H1 (cell line): ENCODE results near the gene PATJ. TPM values are rescaled to one million over a fixed set of nuclear protein-coding genes. Genes with fewer than 3 reads are reported as not detected.

ENCODE experiments used
- CTCF ChIA-PET: fragments of 300-600 bp; sonication (Branson Sonifier 250); formaldehyde crosslinking; loops from one replicate; lab custom pipeline; 2021; ENCODE audit not compliant: partially characterized antibody; lab: Charles Lee
- POLR2A ChIA-PET: fragments of 300-600 bp; sonication (Branson Sonifier 250); formaldehyde crosslinking; loops from one replicate; lab custom pipeline; 2021; ENCODE audit warnings: inconsistent platforms; ENCODE audit not compliant: partially characterized antibody; lab: Charles Lee
- DNase-seq, 2 experiments: peaks; one replicate each; pipeline versions ENCODE4 v3.0.0 to v3.0.0-alpha.2; 2010 to 2022; ENCODE audit warnings: low spot score in 2 of 2, low read depth in 1 of 2, mixed read lengths in 1 of 2
- FAIRE-seq: peaks from 2 replicates; lab custom pipeline; 2011; peaks lifted over from hg19 to GRCh38; lab: Jason Lieb, UNC
- H2AFZ ChIP-seq: 2 replicates; pipeline ENCODE4 v1.8.1; 2012; ENCODE audit warnings: low read length, inconsistent platforms
- H2AK5ac ChIP-seq: 2 replicates; pipeline ENCODE4 v1.6.1; 2013; ENCODE audit warnings: low read depth, low read length
- H2BK120ac ChIP-seq: replicated peaks from 2 replicates; pipeline ENCODE3; 2013; ENCODE audit warnings: low read depth, low read length, inconsistent platforms
- H2BK12ac ChIP-seq: 2 replicates; pipeline ENCODE4 v1.6.1; 2013; ENCODE audit warnings: low read depth, low read length
- H2BK15ac ChIP-seq: 2 replicates; pipeline ENCODE4 v1.6.1; 2013; ENCODE audit warnings: low read length
- H2BK20ac ChIP-seq: 2 replicates; pipeline ENCODE4 v1.6.1; 2013; ENCODE audit warnings: low read length
- H2BK5ac ChIP-seq: 2 replicates; pipeline ENCODE4 v1.6.1; 2013; ENCODE audit warnings: low read depth, low read length
- H3K14ac ChIP-seq: 2 replicates; pipeline ENCODE4 v1.6.1; 2013; ENCODE audit warnings: inconsistent platforms; ENCODE audit not compliant: insufficient read length
- H3K18ac ChIP-seq: 2 replicates; pipeline ENCODE4 v1.6.1; 2013; ENCODE audit warnings: low read length; ENCODE audit errors: extremely low read depth
- H3K23ac ChIP-seq: 2 replicates; pipeline ENCODE4 v1.6.1; 2013; ENCODE audit warnings: inconsistent platforms; ENCODE audit not compliant: insufficient read length
- H3K23me2 ChIP-seq: 2 replicates; pipeline ENCODE4 v1.6.1; 2013; ENCODE audit warnings: low read depth, low read length
- H3K27ac ChIP-seq: 2 replicates; pipeline ENCODE4 v1.6.1; 2011; ENCODE audit warnings: low read depth, low read length, inconsistent platforms
- H3K27me3 ChIP-seq, 4 experiments: replicated peaks in 1 of 4; 1 replicate in 1 of 4; 2 replicates in 3 of 4; pipeline versions ENCODE4 v1.6.1 to v1.8.1; 2011 to 2013; ENCODE audit warnings: low read length in 3 of 4, mild to moderate bottlenecking in 3 of 4, inconsistent platforms in 2 of 4, mixed read lengths in 2 of 4, moderate library complexity in 1 of 4; ENCODE audit not compliant: control insufficient read depth in 3 of 4, insufficient read depth in 3 of 4; ENCODE audit errors: extremely low read depth in 1 of 4
- H3K36me3 ChIP-seq, 4 experiments: 2 replicates each; pipeline versions ENCODE4 v1.6.1 to v1.8.1; 2011 to 2013; ENCODE audit warnings: mild to moderate bottlenecking in 4 of 4, low read length in 3 of 4, moderate library complexity in 2 of 4, control low read depth in 1 of 4, inconsistent platforms in 1 of 4; ENCODE audit not compliant: insufficient read depth in 4 of 4, control insufficient read depth in 2 of 4
- H3K4ac ChIP-seq: replicated peaks from 2 replicates; pipeline ENCODE3; 2013; ENCODE audit warnings: low read length, low read depth, mixed read lengths, inconsistent platforms; ENCODE audit not compliant: insufficient read length
- H3K4me1 ChIP-seq, 4 experiments: replicated peaks in 1 of 4; 1 replicate in 1 of 4; 2 replicates in 3 of 4; pipeline versions ENCODE4 v1.6.1 to v1.8.1; 2011 to 2013; ENCODE audit warnings: low read length in 3 of 4, inconsistent platforms in 2 of 4, mixed read lengths in 1 of 4; ENCODE audit not compliant: insufficient read depth in 4 of 4, control insufficient read depth in 3 of 4
- H3K4me2 ChIP-seq, 2 experiments: 2 replicates each; pipeline versions ENCODE4 v1.6.1 to v1.8.1; 2011 to 2013; ENCODE audit warnings: low read depth in 2 of 2, low read length in 2 of 2, control low read depth in 1 of 2, inconsistent platforms in 1 of 2, mild to moderate bottlenecking in 1 of 2; ENCODE audit not compliant: insufficient read depth in 1 of 2
- H3K4me3 ChIP-seq, 4 experiments: fragments of 200-600, 300-600 bp in 1 of 4; sonication (generic), shearing (Covaris generic), sonication (Bioruptor Twin) in 1 of 4; 2 replicates each; pipeline versions ENCODE4 v1.5.1 to v1.8.1; 2011 to 2016; ENCODE audit warnings: low read length in 4 of 4, low read depth in 3 of 4, control low read depth in 2 of 4, inconsistent platforms in 2 of 4, mild to moderate bottlenecking in 2 of 4, mixed read lengths in 1 of 4, moderate library complexity in 1 of 4; ENCODE audit not compliant: insufficient read depth in 2 of 4; ENCODE audit errors: extremely low read depth in 1 of 4
- H3K56ac ChIP-seq: replicated peaks from 2 replicates; pipeline ENCODE3; 2013; ENCODE audit warnings: low read depth, mild to moderate bottlenecking, mixed read lengths, low read length, inconsistent platforms; ENCODE audit not compliant: insufficient read length
- H3K79me1 ChIP-seq: 2 replicates; pipeline ENCODE4 v1.6.1; 2013; ENCODE audit warnings: low read depth, low read length, control low read depth
- H3K79me2 ChIP-seq, 2 experiments: 2 replicates each; pipeline versions ENCODE4 v1.6.1 to v1.8.1; 2012 to 2013; ENCODE audit warnings: low read length in 2 of 2, mild to moderate bottlenecking in 2 of 2, inconsistent platforms in 1 of 2; ENCODE audit not compliant: insufficient read depth in 2 of 2, control insufficient read depth in 1 of 2
- H3K9ac ChIP-seq, 4 experiments: replicated peaks in 1 of 4; 1 replicate in 1 of 4; 2 replicates in 3 of 4; pipeline versions ENCODE4 v1.6.1 to v1.8.1; 2011 to 2013; ENCODE audit warnings: low read depth in 3 of 4, low read length in 3 of 4, control low read depth in 2 of 4, mild to moderate bottlenecking in 2 of 4, moderate library complexity in 2 of 4, inconsistent platforms in 1 of 4; ENCODE audit errors: extremely low read depth in 1 of 4
- H3K9me3 ChIP-seq, 2 experiments: 2 replicates each; pipeline versions ENCODE4 v1.6.1 to v1.8.1; 2012 to 2013; ENCODE audit warnings: mild to moderate bottlenecking in 2 of 2, moderate library complexity in 2 of 2, control low read depth in 1 of 2, inconsistent platforms in 1 of 2, low read depth in 1 of 2, low read length in 1 of 2, mixed read lengths in 1 of 2; ENCODE audit not compliant: insufficient read depth in 2 of 2
- H4K20me1 ChIP-seq, 2 experiments: replicated peaks in 1 of 2; 2 replicates each; pipeline versions ENCODE3 to v1.8.1; 2011 to 2013; ENCODE audit warnings: inconsistent platforms in 2 of 2, low read length in 2 of 2, mild to moderate bottlenecking in 1 of 2; ENCODE audit not compliant: insufficient read depth in 2 of 2, control insufficient read depth in 1 of 2
- H4K5ac ChIP-seq: 2 replicates; pipeline ENCODE4 v1.6.1; 2013; ENCODE audit warnings: low read length, low read depth, mixed read lengths, inconsistent platforms; ENCODE audit not compliant: insufficient read length
- H4K8ac ChIP-seq: 2 replicates; pipeline ENCODE4 v1.8.0; 2013; ENCODE audit warnings: mild to moderate bottlenecking, moderate library complexity, low read length, inconsistent platforms; ENCODE audit not compliant: insufficient read depth; ENCODE audit errors: extremely low read depth
- H4K91ac ChIP-seq: replicated peaks from 2 replicates; pipeline ENCODE3; 2013; ENCODE audit warnings: low read length, mixed read lengths, inconsistent platforms; ENCODE audit not compliant: insufficient read length
- BACH1 ChIP-seq: IDR thresholded peaks from 2 replicates; pipeline ENCODE4 v1.6.1; 2012; ENCODE audit warnings: low read length, improper control_type of control experiment
- CBX5 ChIP-seq: fragments of 300-800, 300-1000 bp; sonication (generic); IDR thresholded peaks from 2 replicates; pipeline ENCODE4 v1.7.1; 2016; ENCODE audit warnings: antibody characterized with exemption, low read length, low read depth
- CREB1 ChIP-seq: IDR thresholded peaks from 2 replicates; pipeline ENCODE4 v1.6.1; 2012; ENCODE audit warnings: inconsistent platforms
- EZH2 ChIP-seq: fragments of 200-600 bp; sonication (generic); IDR thresholded peaks from 2 replicates; pipeline ENCODE4 v1.7.1; 2012; ENCODE audit warnings: low read depth, mild to moderate bottlenecking, moderate library complexity, low read length, inconsistent platforms; ENCODE audit not compliant: severe bottlenecking
- GTF2F1 ChIP-seq: IDR thresholded peaks from 2 replicates; pipeline ENCODE4 v1.6.1; 2012; ENCODE audit warnings: low read depth, low read length, improper control_type of control experiment, borderline replicate concordance
- POLR2A ChIP-seq, 2 experiments: IDR thresholded peaks; 1 replicate in 1 of 2; 2 replicates in 1 of 2; pipeline ENCODE4 v1.6.1; 2011; ENCODE audit warnings: low read depth in 2 of 2, low read length in 2 of 2, mild to moderate bottlenecking in 2 of 2; ENCODE audit errors: control extremely low read depth in 1 of 2
- SUZ12 ChIP-seq: fragments of 200-600 bp; sonication (generic); IDR thresholded peaks from 2 replicates; pipeline ENCODE4 v1.6.1; 2012; ENCODE audit warnings: mild to moderate bottlenecking, inconsistent platforms, low read length, moderate library complexity, mixed read lengths
- WGBS, 2 experiments: shearing (Covaris generic) in 1 of 2; methylation state at CpG; one replicate each; pipeline versions ENCODE4 v1.1.6 to v1.1.7; 2013 to 2015; ENCODE audit warnings: low lambda C conversion rate in 2 of 2, mixed read lengths in 2 of 2, inconsistent platforms in 1 of 2, low coverage in 1 of 2, missing lambda C conversion rate in 1 of 2; ENCODE audit not compliant: insufficient replicate concordance in 2 of 2, insufficient coverage in 1 of 2, insufficient read length in 1 of 2; ENCODE audit errors: extremely low coverage in 1 of 2, missing lambda C conversion rate in 1 of 2; 5-methylcytosine and 5-hydroxymethylcytosine counted together
- polyA plus RNA-seq, 7 experiments: library from polyadenylated mRNA; depleted of rRNA in 3 of 7; stranded (reverse) in 5 of 7; unstranded in 2 of 7; fragments of >200 nt in 5 of 7; fragments of 200-250 nt in 2 of 7; gene quantifications; 1 replicate in 5 of 7; 2 replicates in 1 of 7; 4 replicates in 1 of 7; pipeline versions ENCODE4 v1.2.1 to v1.2.3, GENCODE V29; 2011 to 2013; ENCODE audit warnings: missing spikeins in 2 of 7, mixed read lengths in 2 of 7
- total RNA-seq: library from RNA; stranded (reverse); fragmentation: NEBNext Ultra II Directional; extraction: Animal tissue kit (Norgen Biotek cat#: 25700); gene quantifications from 2 replicates; pipeline ENCODE4 v1.2.1, GENCODE V29; 2021
- TF ChIP-seq, protein P1 (sequence below): IDR thresholded peaks from 2 replicates; pipeline ENCODE4 v1.6.1; 2012; ENCODE audit warnings: low read length, inconsistent platforms
- TF ChIP-seq, protein P2 (sequence below): IDR thresholded peaks from 2 replicates; pipeline ENCODE4 v1.6.1; 2012; ENCODE audit warnings: inconsistent platforms

The PATJ gene
- total and polyA plus RNA-seq, 2 of the 8 experiments (the other 6 are each of a cell fraction or from before 2014, with no cell fraction given) = 8.2 to 55.6 TPM

DNA sequence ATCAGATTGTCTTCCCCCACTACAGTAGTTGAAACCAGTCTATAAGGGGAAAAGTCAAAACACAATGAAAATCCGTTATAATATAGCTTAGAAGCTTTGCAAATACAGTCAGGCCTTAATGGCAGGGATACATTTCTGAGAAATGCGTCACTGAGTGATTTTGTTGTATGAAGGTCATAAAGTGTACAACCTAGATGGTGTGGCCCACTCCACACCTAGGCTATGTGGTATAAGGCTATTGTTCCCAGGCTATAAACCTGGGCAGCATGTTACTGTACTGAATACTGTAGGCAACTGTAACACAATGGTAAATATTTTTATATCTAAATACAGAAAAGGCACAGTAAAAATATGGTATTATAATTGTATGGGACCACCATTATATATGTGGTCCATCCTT lies 264.4 kb downstream of the PATJ start:
- Histone ChIP-seq H4K91ac (no peak overlapping the region), H3K23ac (no peak overlapping the region), H3K23me2 (no peaks in the 10 kb centered on the region; the same call in 1 of the 2 replicates), H3K4ac (no peak overlapping the region), H3K79me1 (no peaks in the 10 kb centered on the region), H3K27ac (no peak overlapping the region), H3K9me3 (no peaks in the 10 kb centered on the region), H3K14ac (no peak overlapping the region), H3K36me3 (no peaks in the 10 kb centered on the region; a peak in 1 of 8 replicates), H3K9ac (no peak overlapping the region)
- no peak for FAIRE-seq
- 100% methylated on average over 2 of the region's 2 CpGs; no CpG with 5 or more reads in 1 of the 2 experiments for WGBS, 2 experiments
- TF ChIP-seq, protein P1, sequence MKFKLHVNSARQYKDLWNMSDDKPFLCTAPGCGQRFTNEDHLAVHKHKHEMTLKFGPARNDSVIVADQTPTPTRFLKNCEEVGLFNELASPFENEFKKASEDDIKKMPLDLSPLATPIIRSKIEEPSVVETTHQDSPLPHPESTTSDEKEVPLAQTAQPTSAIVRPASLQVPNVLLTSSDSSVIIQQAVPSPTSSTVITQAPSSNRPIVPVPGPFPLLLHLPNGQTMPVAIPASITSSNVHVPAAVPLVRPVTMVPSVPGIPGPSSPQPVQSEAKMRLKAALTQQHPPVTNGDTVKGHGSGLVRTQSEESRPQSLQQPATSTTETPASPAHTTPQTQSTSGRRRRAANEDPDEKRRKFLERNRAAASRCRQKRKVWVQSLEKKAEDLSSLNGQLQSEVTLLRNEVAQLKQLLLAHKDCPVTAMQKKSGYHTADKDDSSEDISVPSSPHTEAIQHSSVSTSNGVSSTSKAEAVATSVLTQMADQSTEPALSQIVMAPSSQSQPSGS = no peak
- TF ChIP-seq POLR2A (IDR thresholded peaks at IDR 0.05; ENCODE audit: control extremely low read depth in 1 of 2, low read depth in 2 of 2, low read length in 2 of 2) (no peak), GTF2F1 (no peak), EZH2 (no peak), CREB1 (no peak), CBX5 (no peak), SUZ12 (no peak), BACH1 (no peak)
- TF ChIP-seq, protein P2, sequence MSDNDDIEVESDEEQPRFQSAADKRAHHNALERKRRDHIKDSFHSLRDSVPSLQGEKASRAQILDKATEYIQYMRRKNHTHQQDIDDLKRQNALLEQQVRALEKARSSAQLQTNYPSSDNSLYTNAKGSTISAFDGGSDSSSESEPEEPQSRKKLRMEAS = no peak
- TF ChIP-seq, all 59 proteins: peak for 0
- ChIA-PET CTCF (interaction anchor here (1.1 to 1.9 kb wide), 5 partner anchors 10 to 138 kb away, joined by 3 to 5 read pairs (median 4); no protein-coding TSS in a partner anchor), POLR2A (interaction anchor here (1.3 kb wide), 1 partner anchor 11 kb away, joined by 4 read pairs; no protein-coding TSS in a partner anchor)
- no peaks in the 10 kb centered on the region for H4K20me1 ChIP-seq
- H4K8ac ChIP-seq = no peak overlapping the region
- no peak overlapping the region for H2AFZ ChIP-seq
- no peak overlapping the region for H2BK12ac ChIP-seq
- H3K27me3 ChIP-seq = no peaks in the 10 kb centered on the region
- H2BK20ac ChIP-seq = no peak overlapping the region
- no peak overlapping the region for H2AK5ac ChIP-seq
- H3K4me2 ChIP-seq = no peak overlapping the region
- no peaks in the 10 kb centered on the region for H3K4me1 ChIP-seq
- no peaks in the 10 kb centered on the region for H3K79me2 ChIP-seq
- H3K18ac ChIP-seq = no peak overlapping the region
- H2BK120ac ChIP-seq = no peak overlapping the region
- H4K5ac ChIP-seq = no peak overlapping the region
- no peak overlapping the region for H2BK15ac ChIP-seq
- no peak for DNase-seq
- no peak overlapping the region for H3K4me3 ChIP-seq
- H3K56ac ChIP-seq = no peak overlapping the region
- no peak overlapping the region for H2BK5ac ChIP-seq
